CD14-positive monocyte (primary cell): ENCODE results near the gene TSNAX. TPM values are rescaled to one million over a fixed set of nuclear protein-coding genes. Genes with fewer than 3 reads are reported as not detected.

Experiments used
- DNase-seq, 3 donors: peaks; one replicate each; pipeline ENCODE4 v3.0.0-alpha.2; 2011 to 2022
- H2AFZ ChIP-seq: 2 replicates; pipeline ENCODE4 v1.6.0; 2012; ENCODE audit warnings: mild to moderate bottlenecking, low read depth, low read length, inconsistent platforms; ENCODE audit not compliant: insufficient read depth, poor library complexity, severe bottlenecking
- H3K27ac ChIP-seq, 2 donors: 1 replicate in 1 of 2; 2 replicates in 1 of 2; pipeline ENCODE4 v1.5.1; 2012 to 2013; ENCODE audit warnings: low read length in 2 of 2, control low read depth in 1 of 2, inconsistent platforms in 1 of 2, low read depth in 1 of 2, mild to moderate bottlenecking in 1 of 2
- H3K27me3 ChIP-seq, 2 donors: one replicate each; pipeline versions ENCODE4 v1.6.0 to v1.6.1; 2011 to 2013; ENCODE audit warnings: low read length in 2 of 2; ENCODE audit not compliant: control insufficient read depth in 2 of 2, insufficient read depth in 2 of 2
- H3K36me3 ChIP-seq, 2 donors: replicated peaks in 1 of 2; 1 replicate in 1 of 2; 2 replicates in 1 of 2; pipeline versions ENCODE4 v1.5.1 to v1.6.1; 2012 to 2013; ENCODE audit warnings: low read length in 2 of 2, control low read depth in 1 of 2, inconsistent platforms in 1 of 2, mild to moderate bottlenecking in 1 of 2; ENCODE audit not compliant: insufficient read depth in 2 of 2, control insufficient read depth in 1 of 2
- H3K4me1 ChIP-seq, 2 donors: 1 replicate in 1 of 2; 2 replicates in 1 of 2; pipeline versions ENCODE4 v1.5.1 to v1.6.1; 2012 to 2013; ENCODE audit warnings: low read length in 2 of 2, control low read depth in 1 of 2, inconsistent platforms in 1 of 2, mild to moderate bottlenecking in 1 of 2, moderate library complexity in 1 of 2; ENCODE audit not compliant: insufficient read depth in 2 of 2, control insufficient read depth in 1 of 2
- H3K4me2 ChIP-seq: replicated peaks from 2 replicates; pipeline ENCODE3; 2012; ENCODE audit warnings: low read length, moderate library complexity, mild to moderate bottlenecking; ENCODE audit not compliant: poor library complexity, severe bottlenecking; ENCODE audit errors: extremely low read depth
- H3K4me3 ChIP-seq, 3 experiments: fragments of 200-600 bp in 1 of 3; sonication (generic) in 1 of 3; replicated peaks in 1 of 3; 1 replicate in 2 of 3; 2 replicates in 1 of 3; pipeline ENCODE4 v1.5.1; 2011 to 2013; ENCODE audit warnings: low read length in 3 of 3, mild to moderate bottlenecking in 3 of 3, control low read depth in 2 of 3, low read depth in 2 of 3, inconsistent platforms in 1 of 3, moderate library complexity in 1 of 3
- H3K79me2 ChIP-seq: 2 replicates; pipeline ENCODE4 v1.6.0; 2012; ENCODE audit warnings: mild to moderate bottlenecking, control low read depth, inconsistent platforms, low read length, moderate library complexity; ENCODE audit not compliant: insufficient read depth
- H3K9ac ChIP-seq: 2 replicates; pipeline ENCODE4 v1.6.0; 2017; ENCODE audit warnings: low read length, mild to moderate bottlenecking; ENCODE audit not compliant: insufficient read depth, poor library complexity, severe bottlenecking
- H3K9me3 ChIP-seq, 2 donors: replicated peaks in 1 of 2; 1 replicate in 1 of 2; 2 replicates in 1 of 2; pipeline versions ENCODE4 v1.5.1 to v1.6.1; 2012 to 2013; ENCODE audit warnings: low read length in 2 of 2, control low read depth in 1 of 2; ENCODE audit not compliant: control insufficient read depth in 1 of 2, insufficient read depth in 1 of 2
- H4K20me1 ChIP-seq: 2 replicates; pipeline ENCODE4 v1.6.0; 2012; ENCODE audit warnings: mild to moderate bottlenecking, low read length, control low read depth, moderate library complexity; ENCODE audit not compliant: insufficient read depth
- H3K27ac Mint-ChIP-seq, 7 donors: one replicate each; pipeline ENCODE4 v1.8.0; 2020; ENCODE audit warnings: mild to moderate bottlenecking in 7 of 7, mixed read lengths in 7 of 7, moderate library complexity in 6 of 7, inconsistent platforms in 2 of 7
- H3K27me3 Mint-ChIP-seq, 3 donors: one replicate each; pipeline ENCODE4 v1.8.0; 2021 to 2022; ENCODE audit warnings: low read depth in 3 of 3, mild to moderate bottlenecking in 3 of 3, mixed read lengths in 3 of 3, moderate library complexity in 3 of 3, inconsistent platforms in 1 of 3
- H3K36me3 Mint-ChIP-seq, 2 donors: one replicate each; pipeline ENCODE4 v1.8.0; 2020; ENCODE audit warnings: mixed read lengths in 2 of 2, inconsistent platforms in 1 of 2, mild to moderate bottlenecking in 1 of 2
- H3K4me1 Mint-ChIP-seq: one replicate; pipeline ENCODE4 v1.8.0; 2020; ENCODE audit warnings: mild to moderate bottlenecking, mixed read lengths
- H3K4me3 Mint-ChIP-seq, 2 donors: one replicate each; pipeline ENCODE4 v1.8.0; 2020; ENCODE audit warnings: mild to moderate bottlenecking in 2 of 2, mixed read lengths in 2 of 2, moderate library complexity in 1 of 2
- H3K9me3 Mint-ChIP-seq, 7 donors: one replicate each; pipeline ENCODE4 v1.8.0; 2020 to 2022; ENCODE audit warnings: mixed read lengths in 7 of 7, mild to moderate bottlenecking in 6 of 7, moderate library complexity in 6 of 7, inconsistent platforms in 2 of 7
- WGBS: methylation state at CpG from one replicate; pipeline ENCODE4 v1.1.5; 2013; ENCODE audit warnings: missing lambda C conversion rate; ENCODE audit not compliant: insufficient coverage; 5-methylcytosine and 5-hydroxymethylcytosine counted together
- intact Hi-C, 2 donors: fragments of 100-400 bp; cut with micrococcal nuclease; formaldehyde crosslinking; loops; one replicate each; pipeline versions ENCODE4 v1.15.0 to v1.15.1; 2023
- polyA plus RNA-seq, 3 donors: library from polyadenylated mRNA; depleted of rRNA in 1 of 3; unstranded in 2 of 3; stranded (reverse) in 1 of 3; fragments of 300-500 nt in 2 of 3; fragments of >200 nt in 1 of 3; fragmentation: Illumina TruSeq in 2 of 3; gene quantifications; 1 replicate in 2 of 3; 2 replicates in 1 of 3; pipeline ENCODE4 v1.2.3, GENCODE V29; 2012 to 2021
- TF ChIP-seq, protein P1 (sequence below): fragments of 200-600 bp; IDR thresholded peaks from one replicate; pipeline ENCODE4 v1.8.0; 2022; ENCODE audit warnings: antibody characterized with exemption, mild to moderate bottlenecking

The TSNAX gene
- polyA plus RNA-seq, 3 donors = 15.6 to 86.9 (median 82.0) TPM

DNA sequence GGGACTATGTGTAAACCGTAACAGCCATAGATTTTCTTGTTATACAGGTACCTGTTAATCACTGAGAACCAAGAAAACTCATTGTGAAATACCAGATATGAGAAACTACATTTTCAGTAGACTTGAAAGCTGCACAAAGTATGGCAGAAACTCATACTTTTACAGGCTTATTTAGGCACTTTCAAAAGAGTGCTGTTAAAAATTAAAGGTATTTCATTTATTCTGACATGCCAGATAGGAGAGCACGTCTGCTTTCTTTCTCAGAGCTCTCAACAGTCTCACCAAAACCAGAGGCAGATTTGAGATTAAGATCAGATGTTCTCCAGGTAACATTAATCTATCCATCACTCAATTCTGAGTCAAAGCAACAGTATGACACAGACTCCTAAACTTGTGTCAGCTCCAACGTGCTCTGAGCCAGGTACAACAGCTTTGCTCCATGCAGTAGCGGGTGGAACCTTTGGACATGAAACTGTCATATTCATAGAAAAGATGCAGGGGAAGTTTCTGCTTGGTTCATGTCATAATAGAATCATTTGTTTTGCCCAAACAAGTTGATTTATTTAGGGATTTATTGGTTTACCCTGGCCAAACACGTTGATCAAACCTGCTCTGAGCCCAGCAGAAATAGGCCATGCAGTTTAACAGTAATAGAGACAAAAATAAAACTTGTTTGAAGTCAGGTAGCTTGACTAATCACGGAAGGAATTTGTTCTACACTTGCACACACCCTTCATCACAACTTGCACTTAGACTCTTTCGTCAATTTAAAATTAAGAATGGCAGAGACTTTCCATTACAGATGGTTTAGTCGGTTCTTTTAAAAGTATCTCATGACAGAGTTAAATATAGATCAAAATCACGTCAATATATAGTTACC, 20.8 kb upstream of the TSNAX start:
- 96% methylated on average over 5 of the region's 9 CpGs for WGBS
- intact Hi-C loops = no loop called here

DNA sequence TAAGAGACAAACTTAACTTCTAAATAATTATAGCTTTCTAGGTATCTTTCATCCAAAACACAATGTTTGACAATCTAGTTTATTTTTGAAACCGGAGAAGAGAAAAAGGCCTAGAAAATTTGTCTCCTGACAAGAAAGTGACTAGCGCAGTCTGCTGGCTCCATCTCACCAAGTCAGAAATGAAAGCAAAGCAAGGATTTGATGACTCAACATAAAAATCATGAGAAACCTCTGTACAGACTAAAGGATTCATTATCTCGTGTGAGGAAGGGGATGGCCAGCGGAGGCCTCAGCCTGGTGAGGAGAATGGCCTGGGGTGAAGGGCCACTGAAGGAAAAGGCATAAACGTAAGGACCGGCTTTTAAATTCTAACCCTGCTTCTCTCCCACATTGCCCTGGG, 20.0 kb upstream of the TSNAX start:
- no peak overlapping the region for H3K4me3 Mint-ChIP-seq
- H3K36me3 ChIP-seq = no peaks in the 10 kb centered on the region

More for the DNA sequence above, 20.8 kb upstream of the TSNAX start:
- no peak overlapping the region for H3K27ac Mint-ChIP-seq
- H4K20me1 ChIP-seq = no peaks in the 10 kb centered on the region
- H3K79me2 ChIP-seq = no peaks in the 10 kb centered on the region
- H3K27me3 ChIP-seq = no peaks in the 10 kb centered on the region
- peaks cover 0 to 10% (median 3%) of the 10 kb centered on the region in 7 donors for H3K9me3 Mint-ChIP-seq
- no peak overlapping the region for H3K27ac ChIP-seq
- H3K4me1 Mint-ChIP-seq = peaks cover 6% of the 10 kb centered on the region
- no peak overlapping the region for H3K9ac ChIP-seq
- H3K4me2 ChIP-seq = no peak overlapping the region
- H3K9me3 ChIP-seq = no peaks in the 10 kb centered on the region
- DNase-seq = no peak
- TF ChIP-seq, protein P1, sequence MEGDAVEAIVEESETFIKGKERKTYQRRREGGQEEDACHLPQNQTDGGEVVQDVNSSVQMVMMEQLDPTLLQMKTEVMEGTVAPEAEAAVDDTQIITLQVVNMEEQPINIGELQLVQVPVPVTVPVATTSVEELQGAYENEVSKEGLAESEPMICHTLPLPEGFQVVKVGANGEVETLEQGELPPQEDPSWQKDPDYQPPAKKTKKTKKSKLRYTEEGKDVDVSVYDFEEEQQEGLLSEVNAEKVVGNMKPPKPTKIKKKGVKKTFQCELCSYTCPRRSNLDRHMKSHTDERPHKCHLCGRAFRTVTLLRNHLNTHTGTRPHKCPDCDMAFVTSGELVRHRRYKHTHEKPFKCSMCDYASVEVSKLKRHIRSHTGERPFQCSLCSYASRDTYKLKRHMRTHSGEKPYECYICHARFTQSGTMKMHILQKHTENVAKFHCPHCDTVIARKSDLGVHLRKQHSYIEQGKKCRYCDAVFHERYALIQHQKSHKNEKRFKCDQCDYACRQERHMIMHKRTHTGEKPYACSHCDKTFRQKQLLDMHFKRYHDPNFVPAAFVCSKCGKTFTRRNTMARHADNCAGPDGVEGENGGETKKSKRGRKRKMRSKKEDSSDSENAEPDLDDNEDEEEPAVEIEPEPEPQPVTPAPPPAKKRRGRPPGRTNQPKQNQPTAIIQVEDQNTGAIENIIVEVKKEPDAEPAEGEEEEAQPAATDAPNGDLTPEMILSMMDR = no peak
- no peak overlapping the region for H3K4me3 ChIP-seq
- H3K4me1 ChIP-seq = no peaks in the 10 kb centered on the region
- no peak overlapping the region for H2AFZ ChIP-seq
- peaks cover 4 to 10% (median 6%) of the 10 kb centered on the region in 3 donors for H3K27me3 Mint-ChIP-seq
- no peaks in the 10 kb centered on the region for H3K36me3 Mint-ChIP-seq
- H3K4me3 Mint-ChIP-seq = no peak overlapping the region
- H3K36me3 ChIP-seq = no peaks in the 10 kb centered on the region

More for the DNA sequence above, 20.0 kb upstream of the TSNAX start:
- TF ChIP-seq, protein P1 = no peak
- H3K36me3 Mint-ChIP-seq = no peaks in the 10 kb centered on the region
- H3K4me1 Mint-ChIP-seq = peaks cover 6% of the 10 kb centered on the region
- no peak overlapping the region for H3K4me2 ChIP-seq
- H2AFZ ChIP-seq = no peak overlapping the region
- H3K9me3 ChIP-seq = no peaks in the 10 kb centered on the region
- H3K79me2 ChIP-seq = no peaks in the 10 kb centered on the region
- no peak for DNase-seq
- H3K27me3 ChIP-seq = no peaks in the 10 kb centered on the region
- H3K9ac ChIP-seq = no peak overlapping the region
- H4K20me1 ChIP-seq = no peaks in the 10 kb centered on the region
- intact Hi-C loops = no loop called here
- H3K27ac ChIP-seq = no peak overlapping the region
- 100% methylated on average over 1 of the region's 6 CpGs for WGBS
- no peak overlapping the region for H3K4me3 ChIP-seq
- H3K4me1 ChIP-seq = no peaks in the 10 kb centered on the region
- H3K27me3 Mint-ChIP-seq = peaks cover 4 to 10% (median 6%) of the 10 kb centered on the region in 3 donors
- no peak overlapping the region for H3K27ac Mint-ChIP-seq
- peaks cover 0 to 8% (median 3%) of the 10 kb centered on the region in 7 donors for H3K9me3 Mint-ChIP-seq
